Natural killer cell (primary cell): ENCODE measurements around the gene KRT222. TPM values are rescaled to one million over a fixed set of nuclear protein-coding genes. Genes with fewer than 3 reads are reported as not detected.

ENCODE experiments used
- ATAC-seq, 3 donors: fragments of 150-1000 bp in 2 of 3; fragments of 200-7000 bp in 1 of 3; cut with Tn5 transposase; 1 replicate in 1 of 3; 2 replicates in 2 of 3; pipeline ENCODE4 v1.10.0; 2021; ENCODE audit warnings: mild to moderate bottlenecking in 2 of 3, moderate library complexity in 2 of 3
- DNase-seq, 2 donors: peaks; one replicate each; pipeline versions ENCODE4 v3.0.0 to v3.0.0-alpha.2; 2013 to 2021; ENCODE audit warnings: mixed read lengths in 1 of 2
- H3K27ac ChIP-seq: one replicate; pipeline ENCODE4 v1.5.1; 2013; ENCODE audit warnings: mild to moderate bottlenecking, low read length
- H3K27me3 ChIP-seq: one replicate; pipeline ENCODE4 v1.6.1; 2013; ENCODE audit warnings: low read length; ENCODE audit not compliant: control insufficient read depth, insufficient read depth
- H3K36me3 ChIP-seq: one replicate; pipeline ENCODE4 v1.6.1; 2013; ENCODE audit warnings: low read length; ENCODE audit not compliant: control insufficient read depth, insufficient read depth
- H3K4me1 ChIP-seq: one replicate; pipeline ENCODE4 v1.6.1; 2013; ENCODE audit warnings: low read length; ENCODE audit not compliant: control insufficient read depth, insufficient read depth
- H3K4me3 ChIP-seq: one replicate; pipeline ENCODE4 v1.5.1; 2013; ENCODE audit warnings: low read length
- H3K9me3 ChIP-seq: one replicate; pipeline ENCODE4 v1.6.1; 2013; ENCODE audit warnings: low read length; ENCODE audit not compliant: control insufficient read depth, insufficient read depth
- H3K27ac Mint-ChIP-seq, 2 donors: one replicate each; pipeline ENCODE4 v1.8.0; 2022; ENCODE audit warnings: mild to moderate bottlenecking in 2 of 2, mixed read lengths in 2 of 2, moderate library complexity in 1 of 2
- H3K27me3 Mint-ChIP-seq, 2 donors: one replicate each; pipeline ENCODE4 v1.8.0; 2022; ENCODE audit warnings: low read depth in 2 of 2, mixed read lengths in 2 of 2
- H3K36me3 Mint-ChIP-seq: one replicate; pipeline ENCODE4 v1.8.0; 2022; ENCODE audit warnings: mixed read lengths
- H3K4me1 Mint-ChIP-seq, 2 donors: one replicate each; pipeline ENCODE4 v1.8.0; 2022; ENCODE audit warnings: mixed read lengths in 2 of 2
- H3K4me3 Mint-ChIP-seq: one replicate; pipeline ENCODE4 v1.8.0; 2022; ENCODE audit warnings: mild to moderate bottlenecking, moderate library complexity, mixed read lengths
- H3K9me3 Mint-ChIP-seq, 2 donors: one replicate each; pipeline ENCODE4 v1.8.0; 2022; ENCODE audit warnings: mixed read lengths in 2 of 2
- CTCF ChIP-seq: fragments of 200-600 bp; IDR thresholded peaks from one replicate; pipeline ENCODE4 v1.8.0; 2022; ENCODE audit warnings: antibody characterized with exemption
- WGBS: methylation state at CpG from one replicate; pipeline ENCODE4 v1.1.7; 2013; ENCODE audit warnings: missing lambda C conversion rate; ENCODE audit not compliant: insufficient coverage; 5-methylcytosine and 5-hydroxymethylcytosine counted together
- intact Hi-C: fragments of 100-400 bp; cut with micrococcal nuclease; formaldehyde crosslinking; loops from one replicate; pipeline ENCODE4 v1.14.2; 2022
- total RNA-seq, 4 donors: library from RNA; stranded (reverse); fragments of 120-200 nt in 1 of 4; gene quantifications; one replicate each; pipeline versions ENCODE4 v1.2.3 to v1.2.4, GENCODE V29; 2013 to 2022

Gene KRT222
- total RNA-seq = not detected
- total RNA-seq (2013) = not detected

GRCh38 chr17:40664582-40665333 lies at the start of gene KRT222:
TSS of gene KRT222 (minus strand) at chr17:40665177. CDS start at chr17:40665099, 78 bp downstream.
- Mint-ChIP-seq H3K9me3 (no peaks in the 10 kb centered on the region), H3K36me3 (no peaks in the 10 kb centered on the region), H3K27me3 (peaks cover 38 to 63% of the 10 kb centered on the region in 2 donors), H3K27ac (no peak within 1 kb of the TSS), H3K4me3 (no peak within 1 kb of the TSS), H3K4me1 (no peaks in the 10 kb centered on the region)
- Histone ChIP-seq H3K27ac (no peak within 1 kb of the TSS), H3K9me3 (no peaks in the 10 kb centered on the region), H3K36me3 (no peaks in the 10 kb centered on the region), H3K4me1 (no peaks in the 10 kb centered on the region), H3K27me3 (peaks cover 15% of the 10 kb centered on the region), H3K4me3 (no peak within 1 kb of the TSS)
- DNase-seq (no peak), ATAC-seq (no peak)
- no peak for TF ChIP-seq CTCF
- intact Hi-C loops = no loop called here
- WGBS = 20% methylated on average over 10 of the region's 12 CpGs

- DNase-seq (no peak), ATAC-seq (no peak)
- H3K4me3 ChIP-seq = no peak overlapping the region
- no peaks in the 10 kb centered on the region for H3K9me3 ChIP-seq
- H3K4me1 Mint-ChIP-seq = no peaks in the 10 kb centered on the region
- intact Hi-C loops = no loop called here
- H3K27me3 Mint-ChIP-seq = peaks cover 18 to 22% of the 10 kb centered on the region in 2 donors
- H3K27ac ChIP-seq = no peak overlapping the region
- no peaks in the 10 kb centered on the region for H3K9me3 Mint-ChIP-seq
- H3K36me3 ChIP-seq = no peaks in the 10 kb centered on the region
- WGBS = 77% methylated on average over 5 of the region's 6 CpGs
- H3K36me3 Mint-ChIP-seq = no peaks in the 10 kb centered on the region
- H3K4me3 Mint-ChIP-seq = no peak overlapping the region
- H3K27ac Mint-ChIP-seq = no peak overlapping the region
- TF ChIP-seq CTCF = no peak
- H3K4me1 ChIP-seq = no peaks in the 10 kb centered on the region
- peaks cover 3% of the 10 kb centered on the region for H3K27me3 ChIP-seq
These were observed 49.5 kb upstream of the KRT222 start for GRCh38 chr17:40714473-40714872.

- no peaks in the 10 kb centered on the region for H3K36me3 ChIP-seq
- no peak overlapping the region for H3K4me3 ChIP-seq
- Mint-ChIP-seq H3K4me1 (no peaks in the 10 kb centered on the region), H3K36me3 (no peaks in the 10 kb centered on the region), H3K27ac (no peak overlapping the region), H3K27me3 (peaks cover 47% of the 10 kb centered on the region in 2 donors), H3K4me3 (no peak overlapping the region), H3K9me3 (no peaks in the 10 kb centered on the region)
- WGBS = 65% methylated on average over 7 of the region's 7 CpGs
- no peak overlapping the region for H3K27ac ChIP-seq
- no peak for TF ChIP-seq CTCF
- no peaks in the 10 kb centered on the region for H3K4me1 ChIP-seq
- no peaks in the 10 kb centered on the region for H3K27me3 ChIP-seq
- intact Hi-C loops = no loop called here
- no peak for DNase-seq
- H3K9me3 ChIP-seq = no peaks in the 10 kb centered on the region
- no peak for ATAC-seq
These were observed 42.8 kb upstream of the KRT222 start for GRCh38 chr17:40707745-40708144.

DNA sequence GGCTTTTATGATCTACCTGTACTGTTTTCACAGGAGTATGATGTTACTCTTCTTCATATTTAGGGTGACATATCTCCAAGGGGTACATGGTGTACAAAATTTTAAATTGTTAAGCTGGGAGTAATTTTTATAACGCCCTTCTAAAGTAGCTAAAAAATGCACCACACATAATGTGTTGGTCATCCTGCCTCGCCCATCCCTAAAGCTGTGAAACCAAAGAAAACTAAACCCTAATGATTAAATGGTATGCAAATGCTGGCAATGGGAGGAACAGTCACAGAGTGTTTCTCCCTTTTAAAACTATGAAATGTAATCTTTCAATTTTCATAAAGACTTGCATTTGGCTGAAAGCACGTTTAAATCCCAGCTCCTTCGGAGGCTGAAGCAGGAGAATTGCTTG lies 40.6 kb upstream of the KRT222 start:
- no peak for ATAC-seq
- Histone ChIP-seq H3K36me3 (no peaks in the 10 kb centered on the region), H3K4me1 (no peaks in the 10 kb centered on the region), H3K27ac (no peak overlapping the region), H3K4me3 (no peak overlapping the region), H3K9me3 (no peaks in the 10 kb centered on the region), H3K27me3 (no peaks in the 10 kb centered on the region)
- Mint-ChIP-seq H3K27ac (no peak overlapping the region), H3K4me3 (no peak overlapping the region), H3K4me1 (no peaks in the 10 kb centered on the region), H3K36me3 (no peaks in the 10 kb centered on the region), H3K27me3 (peaks cover 46 to 49% of the 10 kb centered on the region in 2 donors), H3K9me3 (no peaks in the 10 kb centered on the region)
- DNase-seq = no peak
- no peak for TF ChIP-seq CTCF
- intact Hi-C loops = no loop called here
- 77% methylated on average over 2 of the region's 4 CpGs for WGBS
